Activated CD4-positive, alpha-beta T cell treated with anti-CD3 and anti-CD28 coated beads for 48 hours (primary cell): Measurements from ENCODE around the gene TTLL7.
"Not testable (repeated sequence)": the region's sequence is repeated elsewhere in the genome, so short reads cannot be mapped to it uniquely, and the experiment has no call there.

Source experiments
- DNase-seq: peaks from one replicate; pipeline ENCODE4 v3.0.0-alpha.2; 2020

TTLL7 gene

DNA sequence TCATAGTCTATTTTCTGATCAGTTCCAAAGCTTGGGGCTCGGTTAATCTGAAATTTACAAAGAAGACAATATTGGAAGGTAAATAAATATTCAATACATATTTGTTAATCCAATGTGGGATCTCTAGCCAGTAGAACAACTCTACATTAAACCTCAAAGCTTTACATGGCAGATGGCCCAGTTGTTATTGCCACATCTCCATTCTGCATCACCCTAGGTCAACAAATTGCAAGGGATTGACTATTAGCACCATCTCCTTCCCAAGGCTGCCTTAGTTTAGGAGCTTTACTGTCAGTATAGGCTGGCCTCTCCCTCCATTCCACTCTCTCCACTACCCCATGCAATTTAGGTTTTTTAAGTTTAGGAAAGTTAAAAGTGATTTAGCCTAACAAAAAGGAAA is 69.7 kb downstream of the TTLL7 start:
- no peak for DNase-seq

- no peak for DNase-seq
Observed at GRCh38 chr1:83928396-83928795, 70.5 kb downstream of the TTLL7 start.

DNA sequence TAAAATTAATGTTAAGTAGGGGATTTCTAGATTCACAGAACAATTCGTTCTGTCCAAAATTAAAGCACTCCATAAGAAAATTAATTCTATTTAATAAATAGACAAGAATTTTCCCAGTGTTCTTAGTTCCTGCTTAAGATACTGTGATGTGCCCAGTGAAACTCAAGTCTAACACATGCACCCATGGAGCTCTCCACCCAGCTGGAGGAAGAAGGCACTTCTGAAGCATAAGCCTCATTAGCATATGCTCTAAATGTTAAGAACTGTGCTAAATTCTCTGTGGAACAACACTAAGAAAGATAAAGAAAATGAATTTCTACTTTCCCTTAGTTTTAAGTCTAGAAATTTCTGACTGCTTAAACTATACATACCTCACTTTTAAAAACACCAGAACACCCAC is 71.2 kb downstream of the TTLL7 start:
- no peak for DNase-seq

GRCh38 chr1:83927061-83927460 is 71.9 kb downstream of the TTLL7 start:
- DNase-seq, result no peak

GRCh38 chr1:83923553-83923952 is 75.4 kb downstream of the TTLL7 start:
- no peak for DNase-seq

GRCh38 chr1:83922431-83922830 is 76.5 kb downstream of the TTLL7 start:
- DNase-seq, result no peak

DNA sequence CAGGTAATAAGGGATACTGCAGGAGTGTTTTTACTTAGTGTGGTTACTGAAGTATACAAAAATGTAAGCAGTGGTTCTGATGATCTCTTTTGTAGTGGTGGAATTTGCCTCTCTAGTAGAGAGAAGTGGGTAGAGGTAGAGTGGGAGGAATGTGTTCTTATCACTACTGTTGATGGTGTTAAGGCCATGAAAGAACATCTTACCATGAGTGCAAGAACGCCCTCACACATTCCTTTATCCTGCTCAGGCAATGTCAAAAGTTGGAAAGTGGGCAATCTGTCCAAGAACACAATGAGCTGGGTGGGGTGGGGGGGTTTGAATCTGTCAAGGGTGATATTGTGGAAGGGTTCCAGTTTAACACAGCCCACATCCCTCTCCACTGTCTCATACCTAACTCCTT is 78.6 kb downstream of the TTLL7 start:
- DNase-seq, result no peak

DNA sequence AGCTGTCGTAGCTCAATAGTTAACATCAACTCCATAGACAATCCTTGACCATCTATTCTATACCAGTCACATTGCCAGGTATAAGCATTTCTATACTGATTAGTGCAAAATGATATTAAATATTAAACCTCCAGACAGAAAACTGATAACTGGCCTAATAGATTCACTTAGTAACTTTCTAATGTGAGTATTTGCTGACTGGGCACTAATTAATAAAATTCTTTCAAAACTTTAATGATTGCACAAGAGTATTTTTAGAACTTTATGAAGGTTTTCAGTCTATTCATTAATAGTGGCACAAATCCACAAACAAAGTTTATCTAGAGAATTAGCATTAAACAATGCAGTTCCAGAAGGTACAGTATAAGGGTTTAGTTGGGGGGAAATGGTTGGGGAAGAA is 79.1 kb downstream of the TTLL7 start:
- DNase-seq, result no peak

DNA sequence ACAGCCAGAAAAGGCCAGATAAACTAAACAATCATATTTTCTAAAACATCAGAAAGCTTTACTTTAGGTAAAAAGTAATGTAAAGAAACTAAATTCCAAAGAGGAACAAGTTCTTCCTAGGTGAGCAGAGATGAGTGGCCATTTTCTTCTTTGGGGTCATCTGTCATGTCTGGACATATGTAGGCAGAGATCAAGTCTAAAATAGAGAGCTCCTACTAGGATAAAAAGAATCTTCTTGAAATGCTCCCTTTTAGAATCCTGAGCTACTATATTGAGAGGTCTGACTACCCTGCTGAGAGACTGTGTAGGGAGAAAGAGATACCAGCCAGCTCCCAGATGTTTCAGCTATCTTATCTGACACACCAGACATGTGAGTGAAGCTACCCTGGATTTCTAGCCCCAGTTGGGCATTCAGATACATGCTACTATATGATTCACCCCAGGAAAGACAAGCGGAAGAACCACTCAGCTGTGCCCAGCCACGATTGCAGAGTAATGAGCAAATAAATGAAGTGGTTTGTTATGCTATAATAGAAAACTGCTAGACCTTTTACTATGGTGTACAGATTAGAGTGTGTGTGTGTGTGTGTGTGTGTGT is 80.1 kb downstream of the TTLL7 start:
- no peak for DNase-seq

- no peak for DNase-seq
Observed at GRCh38 chr1:83917959-83918358, 81.0 kb downstream of the TTLL7 start.

GRCh38 chr1:83916094-83916493 is 82.8 kb downstream of the TTLL7 start:
- DNase-seq, result not testable (repeated sequence)

- no peak for DNase-seq
Observed at GRCh38 chr1:83912876-83913275, 86.1 kb downstream of the TTLL7 start.

DNA sequence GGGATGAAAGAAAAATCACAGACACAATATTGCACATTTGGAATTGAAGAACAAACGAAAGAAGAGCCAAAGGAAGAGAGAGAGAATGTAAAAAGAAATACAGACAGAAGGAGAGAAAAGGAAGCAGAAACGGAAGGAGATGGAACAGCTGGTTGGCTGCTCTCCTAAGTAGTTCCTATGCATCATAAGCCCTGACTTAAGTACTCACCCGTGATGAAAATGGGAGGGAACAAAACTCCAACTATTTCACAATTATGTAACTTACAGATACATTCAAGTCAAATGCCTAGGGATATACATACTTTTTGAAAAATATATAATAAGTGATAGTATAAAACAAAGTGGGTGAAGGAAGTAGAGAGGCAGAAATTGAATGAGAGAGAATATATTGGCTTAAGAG is 88.5 kb downstream of the TTLL7 start:
- no peak for DNase-seq

DNA sequence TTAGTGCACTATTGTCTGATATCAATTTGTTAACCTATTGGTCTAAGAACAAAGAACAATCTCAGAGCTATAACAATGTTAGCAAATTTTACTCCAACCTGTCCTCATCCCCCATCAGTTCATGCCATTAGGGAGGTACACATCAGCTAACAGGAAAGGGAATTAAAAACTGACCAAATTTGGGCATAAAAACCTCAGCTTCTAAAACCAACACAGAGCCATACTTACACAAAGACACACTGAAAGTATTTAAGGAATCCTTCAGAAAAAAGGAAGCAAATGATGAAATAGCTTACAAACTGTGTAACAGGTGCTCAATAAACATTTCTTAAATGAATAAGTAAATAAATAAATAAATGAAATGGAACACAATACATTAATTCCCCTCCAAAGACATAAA is 89.2 kb downstream of the TTLL7 start:
- no peak for DNase-seq

- DNase-seq, result no peak
Observed at GRCh38 chr1:83905315-83905907, 93.5 kb downstream of the TTLL7 start.

- no peak for DNase-seq
Observed at GRCh38 chr1:83901547-83902155, 97.3 kb downstream of the TTLL7 start.

DNA sequence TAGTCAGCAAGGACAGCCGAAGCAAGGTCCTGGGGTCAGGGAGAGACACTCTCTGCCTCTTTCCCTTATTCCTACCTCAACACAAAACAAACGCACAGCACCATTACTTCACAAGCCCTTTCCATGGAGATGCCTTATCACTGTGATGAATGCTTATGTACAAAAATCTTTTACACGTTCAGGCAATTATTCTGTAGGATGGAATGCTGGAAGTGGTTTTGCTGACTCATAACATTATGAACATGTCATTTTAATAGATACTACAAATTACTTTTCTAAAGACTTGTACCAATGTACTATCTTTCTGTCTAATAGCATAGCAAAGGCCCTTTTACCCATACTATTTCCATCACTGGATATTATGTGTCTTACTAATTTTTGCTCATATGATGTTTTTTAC is 98.4 kb downstream of the TTLL7 start:
- DNase-seq, result no peak

GRCh38 chr1:83897516-83897915 is 101.4 kb downstream of the TTLL7 start:
- DNase-seq, result no peak

DNA sequence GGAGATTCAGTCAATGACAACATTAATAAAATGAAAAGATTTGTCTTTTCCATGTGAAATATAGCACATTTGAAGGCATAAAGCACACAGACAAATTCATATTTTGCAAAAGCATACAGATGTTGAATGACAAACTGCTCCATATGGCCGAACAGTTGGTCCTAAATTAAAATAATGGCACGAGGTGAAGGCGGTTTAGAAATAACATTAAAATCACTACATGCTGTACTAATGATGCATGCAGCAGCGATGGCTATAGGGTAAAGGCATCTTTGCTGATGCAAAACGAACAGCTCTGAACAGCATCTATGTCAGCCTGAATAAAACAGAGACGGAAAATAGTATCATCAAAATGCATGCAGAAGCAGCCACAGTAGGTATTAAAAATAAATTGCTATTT is 102.6 kb downstream of the TTLL7 start:
- no peak for DNase-seq

DNA sequence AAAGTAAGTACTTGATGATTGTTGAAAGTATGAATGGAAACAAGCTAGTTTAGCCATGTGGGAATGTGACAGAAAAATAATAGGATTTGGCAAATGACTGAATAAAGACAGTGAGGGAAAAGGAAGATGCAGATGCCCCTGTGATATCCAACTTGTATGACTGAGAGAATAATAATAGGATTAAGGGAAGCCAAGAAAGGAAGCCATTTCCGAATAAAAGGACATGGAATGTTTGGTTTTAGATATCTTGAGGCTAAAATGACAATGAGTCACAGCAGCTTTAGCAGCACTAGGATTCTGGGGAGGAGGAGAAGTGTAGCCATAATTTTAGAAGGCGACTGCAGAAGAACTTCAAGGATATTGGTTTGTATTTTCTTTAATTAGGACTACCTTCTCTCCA is 109.2 kb downstream of the TTLL7 start:
- no peak for DNase-seq

DNA sequence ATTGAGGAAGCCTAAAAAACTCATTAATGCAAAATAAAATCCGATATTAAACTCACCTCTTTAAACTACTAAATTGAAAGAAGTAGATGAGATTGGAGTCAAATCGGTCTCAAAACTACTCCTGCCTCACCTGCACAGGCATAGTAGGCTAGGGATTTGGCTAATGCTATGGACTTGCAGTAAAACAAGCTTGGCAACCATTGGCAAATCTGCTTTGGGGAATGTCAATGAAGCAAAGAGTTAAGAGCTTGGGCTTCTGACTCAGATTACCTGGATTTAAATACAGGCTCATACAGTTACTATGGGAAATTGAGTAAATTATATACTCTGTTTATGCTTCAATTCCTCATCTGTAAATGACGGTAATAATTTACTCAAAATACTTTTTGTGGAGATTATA is 111.4 kb downstream of the TTLL7 start:
- DNase-seq, result no peak

DNA sequence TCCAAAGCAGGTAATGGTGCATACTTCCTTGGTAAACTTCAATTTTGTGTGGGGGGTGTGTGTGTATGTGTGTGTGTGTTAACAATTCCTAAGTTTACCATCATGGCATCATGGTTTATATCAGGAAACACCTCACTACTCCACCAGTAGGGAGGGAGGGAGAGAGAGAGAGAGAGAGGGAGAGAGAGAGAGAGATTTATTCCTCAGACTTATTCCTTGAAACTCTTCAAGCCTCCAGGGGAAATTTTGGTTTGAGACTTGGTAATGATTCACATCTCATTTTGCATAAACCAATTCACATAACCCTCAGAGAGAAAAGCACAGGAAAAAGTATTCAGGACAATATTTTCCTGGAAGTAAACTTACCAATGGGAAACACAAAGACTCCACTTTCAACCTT is 115.0 kb downstream of the TTLL7 start:
- no peak for DNase-seq

GRCh38 chr1:83882906-83883305 is 116.0 kb downstream of the TTLL7 start:
- DNase-seq, result no peak

DNA sequence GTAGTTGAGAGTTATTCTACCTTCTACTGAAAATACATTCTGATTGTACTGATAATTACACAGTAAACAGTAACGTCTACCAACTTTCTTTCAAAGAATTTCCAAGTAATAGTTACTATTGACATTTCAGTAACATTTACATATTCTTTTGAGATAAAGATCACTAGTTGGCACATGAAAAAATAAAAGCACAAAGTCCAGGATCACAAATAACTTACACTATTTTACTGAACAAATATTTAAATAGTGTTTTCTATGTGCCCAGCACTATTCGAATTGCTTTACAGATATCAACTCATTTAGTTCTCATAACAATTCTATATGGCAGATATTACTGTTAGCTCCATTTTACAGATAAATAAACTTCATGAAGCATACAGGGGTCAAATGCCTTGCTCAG is 126.4 kb downstream of the TTLL7 start:
- no peak for DNase-seq

- DNase-seq, result no peak
Observed at GRCh38 chr1:83864991-83865390, 133.9 kb downstream of the TTLL7 start.
